Mesendoderm (in vitro differentiated cells): Measurements from ENCODE around the gene CTNNA2.

ENCODE experiments used
- DNase-seq: peaks from one replicate; pipeline ENCODE4 v3.0.0; 2013
- H2AK5ac ChIP-seq: 2 replicates; pipeline ENCODE4 v1.6.1; 2013; ENCODE audit warnings: low read length, inconsistent platforms
- H2BK120ac ChIP-seq: 2 replicates; pipeline ENCODE4 v1.6.1; 2013; ENCODE audit warnings: low read depth, mild to moderate bottlenecking, low read length, moderate library complexity, mixed read lengths
- H2BK15ac ChIP-seq: replicated peaks from 2 replicates; pipeline ENCODE4 v1.6.1; 2013; ENCODE audit warnings: low read depth, mild to moderate bottlenecking, moderate library complexity
- H2BK5ac ChIP-seq: 2 replicates; pipeline ENCODE4 v1.6.1; 2013; ENCODE audit warnings: low read length, inconsistent platforms
- H3K18ac ChIP-seq: 2 replicates; pipeline ENCODE4 v1.6.1; 2013; ENCODE audit warnings: mild to moderate bottlenecking, low read length, mixed read lengths
- H3K23ac ChIP-seq: one replicate; pipeline ENCODE4 v1.6.1; 2013; ENCODE audit warnings: low read length
- H3K27ac ChIP-seq: 2 replicates; pipeline ENCODE4 v1.5.1; 2013; ENCODE audit warnings: low read depth, mild to moderate bottlenecking, inconsistent platforms, low read length, moderate library complexity
- H3K27me3 ChIP-seq: 2 replicates; pipeline ENCODE4 v1.6.1; 2013; ENCODE audit warnings: low read length, control low read depth, mild to moderate bottlenecking, inconsistent platforms; ENCODE audit not compliant: insufficient read depth, poor library complexity
- H3K36me3 ChIP-seq: 2 replicates; pipeline ENCODE4 v1.6.1; 2013; ENCODE audit warnings: low read length, inconsistent platforms; ENCODE audit not compliant: control insufficient read depth, insufficient read depth
- H3K4ac ChIP-seq: one replicate; pipeline ENCODE4 v1.6.1; 2013; ENCODE audit warnings: low read depth, mild to moderate bottlenecking, low read length, moderate library complexity
- H3K4me1 ChIP-seq: 2 replicates; pipeline ENCODE4 v1.6.1; 2013; ENCODE audit warnings: low read depth, low read length, inconsistent platforms; ENCODE audit not compliant: control insufficient read depth
- H3K4me2 ChIP-seq: 2 replicates; pipeline ENCODE4 v1.6.1; 2013; ENCODE audit warnings: low read length
- H3K4me3 ChIP-seq: 2 replicates; pipeline ENCODE4 v1.5.1; 2013; ENCODE audit warnings: mild to moderate bottlenecking, low read length
- H3K56ac ChIP-seq: one replicate; pipeline ENCODE4 v1.6.1; 2013; ENCODE audit warnings: low read length
- H3K79me1 ChIP-seq: 2 replicates; pipeline ENCODE4 v1.6.1; 2013; ENCODE audit warnings: low read length, inconsistent platforms
- H3K79me2 ChIP-seq: 2 replicates; pipeline ENCODE4 v1.6.1; 2013; ENCODE audit warnings: mild to moderate bottlenecking, low read length; ENCODE audit not compliant: control insufficient read depth, insufficient read depth
- H3K9ac ChIP-seq: 2 replicates; pipeline ENCODE4 v1.6.1; 2013; ENCODE audit warnings: low read length, inconsistent platforms
- H4K5ac ChIP-seq: one replicate; pipeline ENCODE4 v1.6.1; 2013; ENCODE audit warnings: low read length
- H4K8ac ChIP-seq: one replicate; pipeline ENCODE4 v1.6.1; 2013; ENCODE audit warnings: low read depth, mild to moderate bottlenecking, control low read depth, low read length, moderate library complexity
- WGBS: extraction: QIAGEN DNeasy Blood & Tissue Kit; methylation state at CpG from one replicate; pipeline ENCODE4 v1.1.7; 2013; ENCODE audit warnings: low lambda C conversion rate, missing lambda C conversion rate; ENCODE audit not compliant: insufficient coverage; ENCODE audit errors: extremely low coverage; 5-methylcytosine and 5-hydroxymethylcytosine counted together

The CTNNA2 gene

GRCh38 chr2:80573167-80573566 lies 1060.3 kb downstream of the CTNNA2 start:
- H3K4me2 ChIP-seq = no peak overlapping the region
- no peak overlapping the region for H3K56ac ChIP-seq
- H3K4ac ChIP-seq = no peak overlapping the region
- no peaks in the 10 kb centered on the region for H3K36me3 ChIP-seq
- H3K9ac ChIP-seq = no peak overlapping the region
- no peak overlapping the region for H3K23ac ChIP-seq
- H2BK5ac ChIP-seq = no peak overlapping the region
- no peak overlapping the region for H4K5ac ChIP-seq
- H3K4me1 ChIP-seq = no peaks in the 10 kb centered on the region
- no peak overlapping the region for H2BK120ac ChIP-seq
- WGBS = no CpG with 5 or more reads among the region's 6 CpGs
- H4K8ac ChIP-seq = no peak overlapping the region
- no peak overlapping the region for H3K4me3 ChIP-seq
- H3K27ac ChIP-seq = no peak overlapping the region
- no peak overlapping the region for H2AK5ac ChIP-seq
- no peak overlapping the region for H2BK15ac ChIP-seq
- H3K79me1 ChIP-seq = no peaks in the 10 kb centered on the region
- no peaks in the 10 kb centered on the region for H3K79me2 ChIP-seq
- no peaks in the 10 kb centered on the region for H3K27me3 ChIP-seq
- DNase-seq = no peak
- no peak overlapping the region for H3K18ac ChIP-seq

GRCh38 chr2:80573950-80574349 lies 1061.1 kb downstream of the CTNNA2 start:
- no peak overlapping the region for H3K56ac ChIP-seq
- no peak overlapping the region for H4K8ac ChIP-seq
- H3K4ac ChIP-seq = no peak overlapping the region
- no CpG with 5 or more reads among the region's 10 CpGs for WGBS
- H3K23ac ChIP-seq = no peak overlapping the region
- H3K27ac ChIP-seq = no peak overlapping the region
- no peaks in the 10 kb centered on the region for H3K79me1 ChIP-seq
- no peak overlapping the region for H3K9ac ChIP-seq
- no peak for DNase-seq
- no peaks in the 10 kb centered on the region for H3K79me2 ChIP-seq
- H4K5ac ChIP-seq = no peak overlapping the region
- H3K4me1 ChIP-seq = no peaks in the 10 kb centered on the region
- no peak overlapping the region for H2AK5ac ChIP-seq
- no peak overlapping the region for H2BK5ac ChIP-seq
- H2BK15ac ChIP-seq = no peak overlapping the region
- no peaks in the 10 kb centered on the region for H3K27me3 ChIP-seq
- no peak overlapping the region for H3K4me2 ChIP-seq
- no peak overlapping the region for H3K4me3 ChIP-seq
- H3K36me3 ChIP-seq = no peaks in the 10 kb centered on the region
- H3K18ac ChIP-seq = no peak overlapping the region
- no peak overlapping the region for H2BK120ac ChIP-seq

GRCh38 chr2:80579756-80580155 lies 1066.9 kb downstream of the CTNNA2 start:
- no peak overlapping the region for H2AK5ac ChIP-seq
- H3K9ac ChIP-seq = no peak overlapping the region
- no peaks in the 10 kb centered on the region for H3K36me3 ChIP-seq
- no peak overlapping the region for H2BK15ac ChIP-seq
- H3K27ac ChIP-seq = no peak overlapping the region
- H3K4me1 ChIP-seq = no peaks in the 10 kb centered on the region
- H3K18ac ChIP-seq = no peak overlapping the region
- no peak overlapping the region for H4K5ac ChIP-seq
- no peak overlapping the region for H4K8ac ChIP-seq
- no peaks in the 10 kb centered on the region for H3K79me1 ChIP-seq
- H3K56ac ChIP-seq = no peak overlapping the region
- no peak overlapping the region for H3K4me2 ChIP-seq
- no peaks in the 10 kb centered on the region for H3K27me3 ChIP-seq
- H3K4me3 ChIP-seq = no peak overlapping the region
- H2BK120ac ChIP-seq = no peak overlapping the region
- no peak overlapping the region for H2BK5ac ChIP-seq
- DNase-seq = no peak
- no peak overlapping the region for H3K23ac ChIP-seq
- no peak overlapping the region for H3K4ac ChIP-seq
- WGBS = no CpG with 5 or more reads among the region's 5 CpGs
- H3K79me2 ChIP-seq = no peaks in the 10 kb centered on the region

GRCh38 chr2:80591233-80591632 lies 1078.4 kb downstream of the CTNNA2 start:
- no peak overlapping the region for H2BK15ac ChIP-seq
- H3K56ac ChIP-seq = no peak overlapping the region
- no peaks in the 10 kb centered on the region for H3K36me3 ChIP-seq
- H3K4ac ChIP-seq = no peak overlapping the region
- H2AK5ac ChIP-seq = no peak overlapping the region
- H3K23ac ChIP-seq = no peak overlapping the region
- H3K4me1 ChIP-seq = no peaks in the 10 kb centered on the region
- H2BK5ac ChIP-seq = no peak overlapping the region
- no peak overlapping the region for H4K5ac ChIP-seq
- WGBS = no CpG with 5 or more reads among the region's 2 CpGs
- H3K27me3 ChIP-seq = no peaks in the 10 kb centered on the region
- H2BK120ac ChIP-seq = no peak overlapping the region
- H3K9ac ChIP-seq = no peak overlapping the region
- no peak overlapping the region for H3K4me3 ChIP-seq
- H4K8ac ChIP-seq = no peak overlapping the region
- no peaks in the 10 kb centered on the region for H3K79me1 ChIP-seq
- H3K79me2 ChIP-seq = no peaks in the 10 kb centered on the region
- DNase-seq = no peak
- no peak overlapping the region for H3K18ac ChIP-seq
- H3K27ac ChIP-seq = no peak overlapping the region
- H3K4me2 ChIP-seq = no peak overlapping the region

GRCh38 chr2:80592106-80592505 lies 1079.3 kb downstream of the CTNNA2 start:
- Histone ChIP-seq H3K4me2 (no peak overlapping the region), H2BK5ac (no peak overlapping the region), H4K8ac (no peak overlapping the region), H3K4me3 (no peak overlapping the region), H3K23ac (no peak overlapping the region), H3K27ac (no peak overlapping the region), H2BK120ac (no peak overlapping the region), H3K4ac (no peak overlapping the region), H3K79me1 (no peaks in the 10 kb centered on the region), H3K56ac (no peak overlapping the region), H2BK15ac (no peak overlapping the region), H3K79me2 (no peaks in the 10 kb centered on the region), H3K18ac (no peak overlapping the region), H3K9ac (no peak overlapping the region), H3K36me3 (no peaks in the 10 kb centered on the region), H3K4me1 (no peaks in the 10 kb centered on the region), H3K27me3 (no peaks in the 10 kb centered on the region), H4K5ac (no peak overlapping the region), H2AK5ac (no peak overlapping the region)
- no CpG with 5 or more reads among the region's 2 CpGs for WGBS
- no peak for DNase-seq

GRCh38 chr2:80610108-80610507 lies 1097.3 kb downstream of the CTNNA2 start:
- Histone ChIP-seq H2BK120ac (no peak overlapping the region), H4K5ac (no peak overlapping the region), H3K4me2 (no peak overlapping the region), H2AK5ac (no peak overlapping the region), H3K36me3 (no peaks in the 10 kb centered on the region), H3K56ac (no peak overlapping the region), H3K4ac (no peak overlapping the region), H3K9ac (no peak overlapping the region), H3K4me1 (no peaks in the 10 kb centered on the region), H3K18ac (no peak overlapping the region), H2BK5ac (no peak overlapping the region), H4K8ac (no peak overlapping the region), H3K23ac (no peak overlapping the region), H3K4me3 (no peak overlapping the region), H3K27me3 (no peaks in the 10 kb centered on the region), H3K79me2 (no peaks in the 10 kb centered on the region), H2BK15ac (no peak overlapping the region), H3K27ac (no peak overlapping the region), H3K79me1 (no peaks in the 10 kb centered on the region)
- DNase-seq = no peak
